ENCODE results near the gene GTF2A1.

DNA sequence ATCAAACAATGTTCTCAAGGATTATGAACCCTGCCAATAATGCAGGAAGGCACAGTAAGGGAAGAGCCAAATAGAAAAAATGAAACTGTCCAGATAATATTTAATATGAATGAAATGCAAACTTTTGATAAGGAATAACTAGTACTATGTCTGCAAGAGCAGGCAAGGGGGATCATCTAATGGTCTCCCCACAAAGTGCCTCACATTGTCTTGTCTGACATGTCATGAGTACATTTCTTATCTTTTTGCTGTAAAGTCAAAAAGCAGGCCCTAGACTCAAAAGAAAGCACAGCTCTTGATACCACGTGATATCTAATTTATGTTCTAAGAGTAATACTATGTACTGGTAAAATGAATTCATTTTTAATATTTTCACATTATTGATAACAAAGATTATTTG lies 43.9 kb upstream of the GTF2A1 start:
- no peak for TF ChIP-seq ZNF121 (CRISPR knock-in tag; IDR thresholded peaks at IDR 0.05)
- TF ChIP-seq, protein P1, sequence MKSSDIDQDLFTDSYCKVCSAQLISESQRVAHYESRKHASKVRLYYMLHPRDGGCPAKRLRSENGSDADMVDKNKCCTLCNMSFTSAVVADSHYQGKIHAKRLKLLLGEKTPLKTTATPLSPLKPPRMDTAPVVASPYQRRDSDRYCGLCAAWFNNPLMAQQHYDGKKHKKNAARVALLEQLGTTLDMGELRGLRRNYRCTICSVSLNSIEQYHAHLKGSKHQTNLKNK (CRISPR knock-in tag; IDR thresholded peaks at IDR 0.05): no peak
- TF ChIP-seq, protein P2, sequence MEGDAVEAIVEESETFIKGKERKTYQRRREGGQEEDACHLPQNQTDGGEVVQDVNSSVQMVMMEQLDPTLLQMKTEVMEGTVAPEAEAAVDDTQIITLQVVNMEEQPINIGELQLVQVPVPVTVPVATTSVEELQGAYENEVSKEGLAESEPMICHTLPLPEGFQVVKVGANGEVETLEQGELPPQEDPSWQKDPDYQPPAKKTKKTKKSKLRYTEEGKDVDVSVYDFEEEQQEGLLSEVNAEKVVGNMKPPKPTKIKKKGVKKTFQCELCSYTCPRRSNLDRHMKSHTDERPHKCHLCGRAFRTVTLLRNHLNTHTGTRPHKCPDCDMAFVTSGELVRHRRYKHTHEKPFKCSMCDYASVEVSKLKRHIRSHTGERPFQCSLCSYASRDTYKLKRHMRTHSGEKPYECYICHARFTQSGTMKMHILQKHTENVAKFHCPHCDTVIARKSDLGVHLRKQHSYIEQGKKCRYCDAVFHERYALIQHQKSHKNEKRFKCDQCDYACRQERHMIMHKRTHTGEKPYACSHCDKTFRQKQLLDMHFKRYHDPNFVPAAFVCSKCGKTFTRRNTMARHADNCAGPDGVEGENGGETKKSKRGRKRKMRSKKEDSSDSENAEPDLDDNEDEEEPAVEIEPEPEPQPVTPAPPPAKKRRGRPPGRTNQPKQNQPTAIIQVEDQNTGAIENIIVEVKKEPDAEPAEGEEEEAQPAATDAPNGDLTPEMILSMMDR (IDR thresholded peaks at IDR 0.05): no peak
- no peak for TF ChIP-seq NR3C1 (CRISPR knock-in tag; conservative IDR thresholded peaks at IDR 0.05; ENCODE audit: low read depth)
- TF ChIP-seq NR2C2 (CRISPR knock-in tag; IDR thresholded peaks at IDR 0.05): no peak
- no peak for TF ChIP-seq CBFB (CRISPR knock-in tag; IDR thresholded peaks at IDR 0.05; ENCODE audit: low read depth)
- no peak for TF ChIP-seq NFYB (CRISPR knock-in tag; conservative IDR thresholded peaks at IDR 0.05; ENCODE audit: low read depth)
- TF ChIP-seq ESRRA (CRISPR knock-in tag; IDR thresholded peaks at IDR 0.05; ENCODE audit: borderline replicate concordance): no peak
- TF ChIP-seq TP53 (CRISPR knock-in tag; IDR thresholded peaks at IDR 0.05): no peak
- TF ChIP-seq RELA (CRISPR knock-in tag; IDR thresholded peaks at IDR 0.05; ENCODE audit: borderline replicate concordance): no peak
- no peak for TF ChIP-seq CREB1 (CRISPR knock-in tag; IDR thresholded peaks at IDR 0.05)
